Adrenal gland (tissue), 12 donors: ENCODE data around the gene COPB2. TPM values are rescaled to one million over a fixed set of nuclear protein-coding genes. Genes with fewer than 3 reads are reported as not detected.
"Not testable (repeated sequence)": the region's sequence is repeated elsewhere in the genome, so short reads cannot be mapped to it uniquely, and the experiment has no call there.

Source experiments
- DNase-seq, 7 donors: peaks; one replicate each; pipeline ENCODE4 v3.0.0-alpha.2; 2019 to 2020
- H3K27ac ChIP-seq, 5 donors: fragments of 200-600 bp; sonication (generic) in 4 of 5; 1 replicate in 3 of 5; 2 replicates in 2 of 5; pipeline versions ENCODE4 v1.5.1 to v1.8.0; 2016 to 2020; ENCODE audit warnings: mild to moderate bottlenecking in 1 of 5
- H3K27me3 ChIP-seq: fragments of 200-600 bp; 2 replicates; pipeline ENCODE4 v1.8.0; 2021
- H3K36me3 ChIP-seq, 2 donors: fragments of 200-600 bp; replicated peaks in 1 of 2; 1 replicate in 1 of 2; 2 replicates in 1 of 2; pipeline versions ENCODE4 v1.5.1 to v1.8.0; 2018 to 2022
- H3K4me1 ChIP-seq, 2 donors: fragments of 200-600 bp; replicated peaks in 1 of 2; 1 replicate in 1 of 2; 2 replicates in 1 of 2; pipeline versions ENCODE4 v1.5.1 to v1.8.0; 2018 to 2021
- H3K4me3 ChIP-seq, 4 donors: fragments of 200-600 bp; sonication (generic) in 3 of 4; one replicate each; pipeline ENCODE4 v1.5.1; 2016 to 2018
- H3K9me3 ChIP-seq, 3 donors: fragments of 200-600 bp; sonication (generic) in 1 of 3; replicated peaks in 1 of 3; 1 replicate in 2 of 3; 2 replicates in 1 of 3; pipeline versions ENCODE4 v1.5.1 to v1.8.0; 2016 to 2021
- POLR2A ChIP-seq, 2 donors: fragments of 450-650 bp; IDR thresholded peaks; one replicate each; pipeline ENCODE4 v1.6.1; 2017; ENCODE audit warnings: antibody characterized with exemption in 2 of 2, mild to moderate bottlenecking in 2 of 2, moderate library complexity in 1 of 2
- WGBS, 4 donors: extraction: QIAGEN DNeasy Blood & Tissue Kit in 2 of 4; methylation state at CpG; one replicate each; pipeline versions ENCODE4 v1.1.5 to v1.1.7; 2013 to 2017; 5-methylcytosine and 5-hydroxymethylcytosine counted together
- intact Hi-C, 2 donors: fragments of 100-400 bp; cut with DNase I; formaldehyde crosslinking; loops; one replicate each; pipeline versions ENCODE4 v1.14.1 to v1.15.0; 2022 to 2023
- polyA plus RNA-seq, 3 donors: library from polyadenylated mRNA; stranded (reverse); fragments of 200-250 nt in 2 of 3; fragments of 350-450 nt in 1 of 3; fragmentation: Illumina TruSeq in 1 of 3; extraction: RNeasy Lipid Tissue Mini Kit (QIAGEN cat#74804) in 1 of 3; gene quantifications; one replicate each; pipeline ENCODE4 v1.2.3, GENCODE V29; 2013 to 2014
- total RNA-seq, 9 donors: library from RNA; depleted of rRNA in 4 of 9; stranded (reverse); fragments of >200 nt in 4 of 9; fragments of 120-200 nt in 1 of 9; fragmentation: NEBNext Ultra II Directional in 1 of 9; extraction: Animal tissue kit (Norgen Biotek cat#: 25700) in 1 of 9; gene quantifications; one replicate each; pipeline versions ENCODE4 v1.1.0 to v1.2.4, GENCODE V29; 2013 to 2023
- TF ChIP-seq, protein P1 (sequence below), 6 experiments: fragments of 450-650 bp in 4 of 6; fragments of 200-600 bp in 2 of 6; sonication (generic) in 1 of 6; IDR thresholded peaks; 1 replicate in 5 of 6; 2 replicates in 1 of 6; pipeline versions ENCODE4 v1.5.1 to v1.8.0; 2016 to 2021; ENCODE audit warnings: antibody characterized with exemption in 6 of 6, mild to moderate bottlenecking in 2 of 6, moderate library complexity in 1 of 6
- donor health status: healthy with polysubstance abuse.
- donor health status: Bipolar disorder and iron deficiency.
- donor health status: DM: yes; HTN: yes; CAD: no.
- donor health status: DM: no; HTN: no; CAD: no.
- donor health status: DM: no; HTN: no; CAD: no.
- donor health status: DM: yes; HTN: yes; CAD: no.

The COPB2 gene
- total and polyA plus RNA-seq, 12 donors = 28.1 to 192 (median 126) TPM

DNA sequence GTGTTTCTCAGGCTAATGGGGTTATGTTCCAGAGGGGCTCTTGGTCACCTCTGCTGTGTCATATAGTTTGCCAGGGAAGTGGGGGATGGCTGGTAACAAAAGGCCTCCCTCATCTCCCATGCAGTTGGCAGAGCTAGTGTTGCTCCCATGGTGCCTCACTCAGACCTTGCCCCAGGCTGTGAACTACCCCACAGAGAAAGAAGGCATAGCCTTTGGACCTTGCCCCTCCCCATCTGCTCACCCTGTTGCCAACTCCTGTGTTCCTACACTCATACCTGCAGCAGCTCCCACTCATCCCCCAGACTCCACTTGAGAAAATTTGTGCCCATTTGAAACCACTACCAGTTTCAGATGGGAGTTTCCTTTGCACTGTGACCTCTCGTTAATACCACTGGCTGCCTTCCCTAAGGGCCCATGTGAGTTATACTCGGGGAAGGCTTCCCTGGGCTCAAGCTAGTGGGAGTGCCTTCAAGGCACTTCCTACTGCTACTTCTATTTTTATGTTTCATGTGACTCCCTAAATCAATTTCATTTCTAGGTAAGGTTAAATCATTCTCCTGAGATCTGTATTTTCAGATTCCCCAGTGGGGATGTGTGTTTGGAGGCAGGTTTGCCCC is 25.3 kb upstream of the COPB2 start:
- intact Hi-C loops = no loop called here
- WGBS, 4 donors = 77 to 93% (median 86%) methylated on average over 2 of the region's 2 CpGs
- TF ChIP-seq, protein P1, sequence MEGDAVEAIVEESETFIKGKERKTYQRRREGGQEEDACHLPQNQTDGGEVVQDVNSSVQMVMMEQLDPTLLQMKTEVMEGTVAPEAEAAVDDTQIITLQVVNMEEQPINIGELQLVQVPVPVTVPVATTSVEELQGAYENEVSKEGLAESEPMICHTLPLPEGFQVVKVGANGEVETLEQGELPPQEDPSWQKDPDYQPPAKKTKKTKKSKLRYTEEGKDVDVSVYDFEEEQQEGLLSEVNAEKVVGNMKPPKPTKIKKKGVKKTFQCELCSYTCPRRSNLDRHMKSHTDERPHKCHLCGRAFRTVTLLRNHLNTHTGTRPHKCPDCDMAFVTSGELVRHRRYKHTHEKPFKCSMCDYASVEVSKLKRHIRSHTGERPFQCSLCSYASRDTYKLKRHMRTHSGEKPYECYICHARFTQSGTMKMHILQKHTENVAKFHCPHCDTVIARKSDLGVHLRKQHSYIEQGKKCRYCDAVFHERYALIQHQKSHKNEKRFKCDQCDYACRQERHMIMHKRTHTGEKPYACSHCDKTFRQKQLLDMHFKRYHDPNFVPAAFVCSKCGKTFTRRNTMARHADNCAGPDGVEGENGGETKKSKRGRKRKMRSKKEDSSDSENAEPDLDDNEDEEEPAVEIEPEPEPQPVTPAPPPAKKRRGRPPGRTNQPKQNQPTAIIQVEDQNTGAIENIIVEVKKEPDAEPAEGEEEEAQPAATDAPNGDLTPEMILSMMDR (IDR thresholded peaks at IDR 0.05) = no peak
- TF ChIP-seq POLR2A (IDR thresholded peaks at IDR 0.05) = no peak
- Histone ChIP-seq H3K9me3 (peaks cover 0 to 15% (median 14%) of the 10 kb centered on the region in 3 donors), H3K36me3 (no peaks in the 10 kb centered on the region), H3K4me3 (no peak overlapping the region), H3K27me3 (no peaks in the 10 kb centered on the region), H3K4me1 (no peaks in the 10 kb centered on the region), H3K27ac (no peak overlapping the region)
- no peak for DNase-seq

DNA sequence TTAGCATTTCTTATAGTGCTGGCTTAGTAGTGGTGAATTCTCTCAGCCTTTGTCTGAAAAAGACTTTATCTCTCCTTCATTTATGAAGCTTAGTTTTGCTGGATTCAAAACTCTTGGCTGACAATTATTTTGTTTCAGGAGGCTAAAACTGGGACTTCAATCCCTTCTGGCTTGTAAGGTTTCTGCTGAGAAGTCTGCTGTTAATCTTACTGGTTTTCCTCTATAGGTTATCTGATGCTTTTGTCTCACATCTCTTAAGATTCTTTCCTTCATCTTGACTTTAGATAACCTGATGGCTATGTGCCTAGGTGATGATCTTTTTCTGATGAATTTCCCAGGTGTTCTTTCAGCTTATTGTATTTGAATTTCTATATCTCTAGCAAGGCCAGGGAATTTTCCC is 23.4 kb upstream of the COPB2 start:
- H3K27me3 ChIP-seq, intact Hi-C loops, H3K4me3 ChIP-seq, DNase-seq, H3K36me3 ChIP-seq, H3K27ac ChIP-seq, H3K4me1 ChIP-seq: not testable (repeated sequence)
- H3K9me3 ChIP-seq = peaks cover 0 to 15% (median 14%) of the 10 kb centered on the region in 3 donors

DNA sequence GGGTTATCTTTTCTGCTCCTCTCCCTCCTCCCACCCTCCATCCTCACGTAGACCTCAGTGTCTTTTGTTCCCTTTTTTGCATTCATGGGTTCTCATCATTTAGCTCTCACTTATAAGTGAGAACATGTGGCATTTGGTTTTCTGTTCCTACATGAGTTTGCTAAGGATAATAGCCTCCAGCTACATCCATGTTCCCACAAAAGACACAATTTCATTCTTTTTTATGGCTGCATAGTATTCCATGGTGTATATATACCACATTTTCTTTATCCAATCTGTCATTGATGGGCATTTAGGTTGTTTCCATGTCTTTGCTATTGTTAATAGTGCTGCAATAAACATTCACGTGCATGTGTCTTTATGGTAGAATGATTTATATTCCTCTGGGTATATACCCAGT is 11.7 kb upstream of the COPB2 start:
- H3K4me1 ChIP-seq, H3K4me3 ChIP-seq, H3K27ac ChIP-seq, H3K27me3 ChIP-seq, H3K36me3 ChIP-seq, DNase-seq, intact Hi-C loops: not testable (repeated sequence)
- peaks cover 0 to 14% (median 0%) of the 10 kb centered on the region in 3 donors for H3K9me3 ChIP-seq
- WGBS, 4 donors = 82 to 90% (median 86%) methylated on average over 2 of the region's 2 CpGs

DNA sequence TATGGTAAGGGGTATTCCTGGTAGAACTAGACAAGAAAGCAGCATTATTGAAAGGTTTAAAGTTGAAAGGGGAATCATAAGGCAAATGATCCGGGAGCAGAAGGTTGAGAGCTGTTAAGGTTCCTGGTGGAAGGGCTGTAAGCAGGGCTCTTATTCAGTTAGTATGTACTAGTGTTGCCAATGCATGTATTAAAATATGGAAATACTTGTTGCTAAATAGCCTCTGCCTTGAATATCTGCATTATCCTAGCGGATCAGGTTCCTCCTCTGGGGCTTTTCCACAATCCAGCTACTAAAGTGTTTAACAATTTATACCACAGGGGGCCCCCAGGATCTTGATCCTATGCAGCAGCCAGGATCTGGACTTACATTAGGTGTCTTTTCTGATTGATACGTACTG is 7.3 kb upstream of the COPB2 start:
- DNase-seq = no peak
- 90 to 96% (median 93%) methylated on average over 3 of the region's 3 CpGs for WGBS, 4 donors
- H3K27ac ChIP-seq = no peak overlapping the region
- H3K9me3 ChIP-seq = no peaks in the 10 kb centered on the region
- no peak for TF ChIP-seq POLR2A (IDR thresholded peaks at IDR 0.05)
- TF ChIP-seq, protein P1 (IDR thresholded peaks at IDR 0.05) = no peak
- no peaks in the 10 kb centered on the region for H3K4me1 ChIP-seq
- no peaks in the 10 kb centered on the region for H3K36me3 ChIP-seq
- intact Hi-C loops = no loop called here
- no peak overlapping the region for H3K4me3 ChIP-seq
- no peaks in the 10 kb centered on the region for H3K27me3 ChIP-seq

DNA sequence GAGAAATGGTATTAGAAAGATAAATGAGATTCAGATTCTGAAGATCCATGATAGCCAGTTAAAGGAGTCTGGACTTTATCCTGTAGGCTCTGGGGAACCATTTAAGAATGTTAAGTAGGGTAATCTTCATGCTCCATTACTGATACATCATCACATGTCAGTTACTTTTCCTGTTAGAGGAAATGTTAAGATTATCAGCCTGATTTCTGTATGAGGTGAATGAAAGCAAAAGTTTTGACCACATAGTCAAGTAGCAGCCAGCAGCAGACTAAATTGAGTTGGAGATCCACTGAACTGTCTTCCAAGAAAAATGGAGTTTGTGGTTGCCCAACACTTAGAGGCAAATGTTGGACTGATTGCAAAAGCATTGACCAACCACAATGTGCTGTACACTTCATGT is 4.7 kb upstream of the COPB2 start:
- no peak for DNase-seq
- intact Hi-C loops = no loop called here
- no peak overlapping the region for H3K27ac ChIP-seq
- no peaks in the 10 kb centered on the region for H3K27me3 ChIP-seq
- TF ChIP-seq POLR2A (IDR thresholded peaks at IDR 0.05) = no peak
- TF ChIP-seq, protein P1 (IDR thresholded peaks at IDR 0.05) = no peak
- no peaks in the 10 kb centered on the region for H3K36me3 ChIP-seq
- H3K9me3 ChIP-seq = no peaks in the 10 kb centered on the region
- H3K4me1 ChIP-seq = peaks cover 6 to 9% of the 10 kb centered on the region in 2 donors
- H3K4me3 ChIP-seq = no peak overlapping the region
